CD4-positive, alpha-beta T cell treated with Interleukin-21 for 1 hour (primary cell): Measurements from ENCODE around the gene C10orf71.

Experiments
- DNase-seq: peaks from one replicate; pipeline ENCODE4 v3.0.0-alpha.2; 2020

Gene C10orf71

DNA sequence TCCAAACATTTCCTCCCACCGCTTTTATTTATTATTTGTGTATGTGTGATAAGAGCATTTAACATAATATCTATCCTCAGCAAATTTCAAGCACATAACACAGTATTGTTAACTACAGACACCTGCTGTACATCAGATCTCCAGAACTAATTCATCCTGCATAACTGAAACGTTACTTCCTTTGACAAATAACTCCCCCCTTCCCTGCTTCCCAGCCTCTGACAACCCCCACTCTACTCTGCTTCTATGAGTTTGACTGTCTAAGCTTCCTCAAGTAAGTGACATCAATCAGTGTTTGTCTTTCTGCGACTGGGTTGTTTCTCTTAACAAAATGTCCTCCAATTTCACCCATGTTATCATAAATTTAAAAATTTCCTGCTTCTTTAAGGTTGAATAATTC, 22.1 kb downstream of the C10orf71 start:
- no peak for DNase-seq

DNA sequence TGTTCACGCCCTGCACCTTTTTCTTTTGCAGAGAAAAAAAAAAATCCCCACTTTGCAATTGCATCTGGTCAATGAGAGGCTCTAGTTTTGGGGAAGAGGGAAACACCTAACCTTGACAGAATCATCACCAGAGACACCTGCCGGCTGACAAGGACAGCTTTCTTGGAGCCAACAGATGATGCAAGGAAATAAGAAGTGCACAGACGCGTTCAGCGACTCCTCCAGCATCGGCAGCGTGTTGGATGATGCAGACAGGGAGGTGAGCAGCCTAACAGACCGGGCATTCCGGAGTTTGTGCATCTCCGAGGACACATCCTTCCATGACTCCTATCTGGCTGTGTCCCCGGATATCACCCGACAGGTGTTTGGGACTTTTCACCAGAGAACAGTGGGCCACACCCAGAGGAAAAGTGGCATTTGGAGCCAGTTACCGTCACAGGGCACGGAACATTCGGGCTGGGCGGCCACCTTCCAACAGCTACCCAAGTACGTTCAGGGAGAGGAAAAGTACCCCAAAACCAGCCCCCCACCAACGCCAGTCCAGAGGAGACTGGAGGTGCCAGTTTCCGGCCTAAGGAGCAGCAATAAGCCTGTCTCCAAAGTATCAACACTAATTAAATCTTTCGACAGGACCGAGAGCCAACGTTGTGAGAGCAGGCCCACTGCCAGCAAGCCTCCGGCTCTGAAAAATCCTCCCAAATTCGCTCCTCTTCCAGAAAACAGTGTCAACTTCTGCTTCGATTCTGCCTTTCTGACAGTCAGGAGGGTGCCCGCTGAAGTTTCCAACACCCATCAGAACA, 23.6 kb downstream of the C10orf71 start:
- no peak for DNase-seq

DNA sequence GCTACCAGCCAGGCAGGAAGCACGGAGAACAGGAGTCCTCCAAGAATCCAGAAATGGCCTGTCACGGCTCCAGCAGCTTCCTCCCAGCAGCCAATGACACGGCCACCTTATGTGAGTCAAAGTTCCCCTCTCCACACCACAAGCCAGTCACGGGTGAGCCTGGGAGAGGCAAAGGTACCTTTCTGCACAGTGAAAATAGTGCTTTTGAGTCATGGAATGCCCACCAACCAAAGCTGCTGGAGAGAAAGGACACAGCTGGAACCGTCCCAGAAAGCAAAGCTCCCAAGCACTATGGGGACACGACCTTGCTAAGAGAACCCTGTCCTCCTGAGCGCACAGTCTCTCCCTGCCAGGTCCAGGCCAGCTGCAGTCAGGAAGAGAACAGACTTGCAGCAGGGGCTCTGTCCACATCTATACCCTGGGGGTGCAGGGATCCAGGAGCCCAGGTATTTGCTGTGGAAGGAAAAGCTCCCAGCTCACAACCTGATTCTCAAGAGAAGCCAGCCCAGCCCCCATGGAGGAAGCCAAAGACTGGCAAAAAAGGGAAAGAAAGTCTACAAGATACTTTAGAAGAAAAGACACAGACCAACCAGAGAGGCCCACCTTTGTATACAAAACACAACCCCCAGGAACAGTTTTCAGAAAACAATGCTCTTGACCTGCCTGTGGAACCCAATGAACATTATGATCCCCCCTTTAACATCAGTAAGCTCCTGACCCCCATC, 24.4 kb downstream of the C10orf71 start:
- no peak for DNase-seq

DNA sequence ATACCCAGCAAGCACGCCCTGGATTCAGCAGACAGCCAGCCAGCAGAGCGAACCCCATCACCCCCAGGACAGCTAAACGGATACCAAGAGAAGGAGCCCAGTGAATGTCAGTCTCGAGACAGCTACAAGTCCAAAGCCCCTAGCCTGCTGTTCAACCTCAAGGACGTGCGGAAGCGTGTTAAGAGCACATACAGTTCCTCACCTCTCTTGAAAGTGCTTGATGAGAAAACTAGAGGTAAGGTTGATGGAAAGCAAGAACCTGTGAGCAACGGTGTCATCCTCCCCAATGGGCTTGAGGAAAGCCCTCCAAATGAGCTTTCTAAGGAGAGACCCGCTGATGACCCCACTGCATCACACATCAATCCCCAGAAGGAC, 24.9 kb downstream of the C10orf71 start:
- no peak for DNase-seq

DNA sequence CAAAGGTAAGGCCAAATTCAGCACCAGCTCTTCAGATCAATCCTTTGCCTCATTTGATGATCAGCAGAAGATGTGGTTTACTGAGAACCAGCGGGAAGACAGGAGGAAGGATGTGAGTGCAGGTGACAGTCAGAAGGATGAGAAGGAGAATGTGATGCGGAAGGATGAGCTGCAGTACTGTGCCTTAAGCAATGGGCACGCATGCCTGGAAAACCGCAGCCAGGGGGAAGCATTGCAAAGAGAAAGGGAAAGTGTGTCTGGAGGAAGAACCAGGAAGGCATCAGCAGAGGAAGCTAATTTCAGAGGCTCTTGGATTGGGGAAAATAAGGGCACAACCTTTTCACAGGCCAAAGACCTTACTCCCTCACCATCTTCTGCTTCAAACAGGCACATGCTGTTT, 25.7 kb downstream of the C10orf71 start:
- no peak for DNase-seq

DNA sequence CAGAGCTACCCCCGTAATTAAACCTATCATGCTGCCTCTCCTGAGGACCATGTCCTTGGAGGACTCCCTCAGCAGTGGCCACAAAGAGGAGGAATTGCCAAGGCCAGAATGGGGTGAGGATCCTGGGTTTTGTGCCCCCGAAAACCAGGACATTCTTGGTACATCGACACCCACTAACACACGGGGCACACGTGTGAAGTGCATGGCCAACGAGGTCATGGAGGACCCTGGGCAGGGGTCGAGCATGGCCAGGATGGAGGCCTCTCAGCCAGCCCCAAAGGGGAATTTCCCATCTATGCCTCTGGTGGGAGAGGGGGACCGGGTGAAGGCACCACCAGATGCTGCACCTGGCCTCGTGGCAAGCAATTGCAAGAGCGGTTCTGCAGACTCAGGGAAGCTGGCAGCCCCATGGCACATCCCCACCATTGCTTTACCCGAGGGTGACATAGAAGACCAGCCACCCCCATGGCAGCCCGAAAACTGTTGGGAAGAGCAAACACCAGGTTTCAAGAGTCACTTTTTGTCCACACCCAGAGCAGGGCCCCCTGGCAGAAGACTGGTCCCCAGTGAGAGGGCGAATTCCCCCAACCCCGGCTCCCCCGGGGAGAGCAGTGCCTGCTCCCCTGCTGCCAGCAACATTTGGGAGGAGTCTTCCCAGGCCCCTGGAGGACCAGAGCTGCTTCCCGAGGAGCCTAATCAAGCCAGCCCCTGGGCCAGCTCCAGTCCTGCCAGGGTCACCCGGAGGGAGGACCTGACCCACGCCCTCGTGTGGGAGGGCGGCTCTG, 26.4 kb downstream of the C10orf71 start:
- no peak for DNase-seq

DNA sequence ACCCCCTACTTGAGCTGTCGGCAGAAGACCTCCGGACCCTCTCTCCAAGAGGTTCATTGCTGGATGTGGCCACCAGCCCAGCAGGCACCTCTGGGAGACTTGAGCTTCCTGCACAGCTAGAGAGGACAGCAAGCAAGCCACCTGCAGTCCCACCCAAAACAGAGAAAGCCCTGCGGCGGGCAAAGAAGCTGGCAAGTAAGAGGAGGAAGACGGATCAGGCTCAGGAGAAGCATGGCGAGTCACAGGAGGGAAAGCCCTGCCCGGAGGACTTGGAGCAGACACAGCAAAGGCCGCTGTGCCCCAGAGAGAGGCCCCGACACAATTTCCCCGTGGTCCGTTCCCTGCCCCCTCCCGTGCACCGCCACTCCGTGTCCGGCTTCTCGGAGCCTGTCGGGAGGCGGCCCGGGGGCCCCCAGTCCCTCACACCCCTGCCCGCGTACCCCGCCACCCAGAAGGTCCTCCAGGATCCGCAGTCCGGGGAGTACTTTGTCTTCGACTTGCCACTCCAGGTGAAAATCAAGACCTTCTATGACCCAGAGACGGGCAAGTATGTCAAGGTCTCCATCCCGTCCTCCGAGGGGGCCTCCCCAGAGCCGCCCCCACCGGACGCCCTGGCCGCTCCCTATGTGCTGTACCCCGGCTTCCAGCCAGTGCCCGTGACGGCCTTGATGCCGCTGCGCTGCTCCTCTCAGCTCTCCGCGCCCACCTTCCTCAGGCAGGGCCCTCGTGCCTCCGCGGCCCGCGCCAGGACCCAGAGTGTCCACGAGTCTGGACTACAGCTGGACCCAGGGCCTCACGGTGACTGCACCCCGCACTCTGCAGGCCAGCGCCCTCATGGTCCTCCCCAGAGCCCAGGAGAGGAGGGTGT, 27.2 kb downstream of the C10orf71 start:
- no peak for DNase-seq

DNA sequence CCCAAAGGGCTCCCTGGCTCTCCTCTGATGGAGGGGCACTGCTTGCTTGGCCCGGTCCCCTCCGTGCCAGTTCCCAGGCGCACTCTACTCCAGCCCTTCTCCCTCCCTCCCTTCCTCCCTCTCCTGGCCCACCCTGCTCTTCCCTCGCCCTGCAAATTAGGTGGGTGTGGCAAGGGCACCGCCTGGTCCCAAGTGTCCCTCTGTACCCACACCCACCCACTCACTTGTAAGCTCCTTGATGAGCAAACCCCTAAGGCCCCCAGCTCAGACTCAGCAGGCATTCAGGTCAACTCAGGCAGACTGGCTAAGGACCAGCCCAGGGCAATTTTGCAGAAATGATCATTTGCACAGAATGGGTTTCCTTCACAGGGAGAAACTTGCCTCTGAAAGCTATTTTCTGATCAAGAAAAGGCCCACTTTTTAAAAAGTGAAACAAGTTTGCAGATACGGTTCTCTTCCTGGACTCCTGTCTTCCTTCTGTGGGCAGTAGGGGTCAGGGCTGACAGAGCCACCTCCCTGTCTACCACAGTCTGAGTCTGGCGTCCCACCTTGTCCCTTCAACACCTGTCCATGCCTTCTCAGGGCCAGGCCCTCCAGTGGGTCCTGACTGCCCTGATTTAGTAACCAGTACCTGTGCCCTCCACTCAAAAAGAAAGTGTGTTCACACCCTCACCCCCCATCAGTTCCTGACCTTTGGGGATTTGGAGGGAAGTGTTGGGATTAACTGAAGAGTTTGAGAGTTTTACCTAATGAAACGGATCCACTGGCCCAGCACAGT, 28.3 kb downstream of the C10orf71 start:
- no peak for DNase-seq

DNA sequence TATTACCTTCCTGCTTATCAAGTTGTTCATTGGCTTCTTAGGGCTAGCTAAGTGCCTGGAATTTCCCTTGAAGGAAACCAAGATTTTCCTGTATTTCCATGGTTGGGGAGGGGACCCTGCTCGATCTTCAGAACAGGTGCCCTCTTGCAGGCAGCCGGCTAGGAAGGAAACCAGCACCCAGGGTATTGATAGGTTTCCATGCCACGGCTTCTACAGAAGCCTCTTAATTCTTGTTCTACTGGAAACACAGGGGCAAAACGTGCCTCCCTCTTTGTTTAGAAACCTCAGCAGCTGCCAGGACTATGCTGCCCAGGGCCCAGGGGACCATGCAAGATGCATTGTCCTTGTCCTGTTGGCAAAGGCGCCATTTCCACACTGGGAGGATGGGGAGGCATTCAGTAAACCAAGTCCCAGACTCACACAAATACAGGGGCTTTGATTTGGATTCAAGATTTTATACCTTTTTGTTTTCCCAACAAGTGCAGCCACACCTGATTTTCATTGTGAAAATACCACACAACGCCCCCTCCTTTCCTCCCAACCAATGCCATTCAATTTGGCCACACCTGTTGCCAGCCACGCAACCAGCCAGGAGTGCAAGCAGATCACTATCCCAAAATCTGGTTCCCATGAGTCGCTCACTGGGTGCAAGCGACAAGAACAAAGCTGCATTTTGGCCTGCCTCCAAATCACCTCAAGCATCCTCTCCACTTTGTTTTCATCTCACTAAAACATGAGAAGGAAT, 29.6 kb downstream of the C10orf71 start:
- DNase-seq, result no peak

DNA sequence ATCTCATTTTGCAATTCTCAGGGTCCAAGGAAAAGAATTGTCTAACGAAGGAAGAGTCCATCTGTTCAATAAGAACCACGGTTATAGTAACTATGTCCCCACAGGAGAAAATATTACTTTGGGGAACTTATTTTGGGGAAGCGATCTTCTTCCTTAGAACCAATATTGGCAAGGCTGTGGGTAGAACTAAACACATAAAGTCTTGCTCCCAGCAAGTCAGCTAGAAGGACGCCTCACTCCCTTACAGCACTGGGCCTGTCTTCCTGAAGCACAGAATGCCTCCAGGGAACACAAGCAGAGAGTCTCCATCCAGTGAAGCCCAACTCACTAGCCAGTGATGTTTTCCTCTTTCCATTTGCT, 30.2 kb downstream of the C10orf71 start:
- no peak for DNase-seq

DNA sequence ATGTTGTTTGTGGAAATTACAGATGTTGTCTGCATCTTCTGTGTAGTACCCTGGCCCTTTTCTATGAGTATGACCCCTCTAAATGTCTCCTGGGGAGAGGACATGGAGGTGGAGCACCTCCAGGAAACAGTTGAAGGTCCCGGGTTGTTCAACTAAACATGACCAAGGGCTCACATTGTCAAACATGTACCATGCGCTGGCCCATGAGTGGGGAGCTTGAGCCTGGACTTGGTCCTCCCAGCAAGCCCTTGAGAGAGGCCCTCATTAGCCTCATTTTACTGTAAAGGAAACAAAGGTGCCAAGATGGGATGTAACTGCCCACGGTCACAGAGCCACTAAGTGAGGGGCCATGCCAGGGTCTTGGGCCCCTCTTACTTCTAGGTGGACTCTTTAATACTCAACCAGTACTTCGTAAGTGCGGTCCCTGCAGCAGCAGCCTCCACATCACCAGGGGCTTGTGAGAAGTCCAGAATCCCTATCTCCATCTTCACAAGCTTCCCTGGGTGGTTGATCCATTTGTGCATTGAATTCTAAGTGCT, 31.2 kb downstream of the C10orf71 start:
- DNase-seq, result no peak

DNA sequence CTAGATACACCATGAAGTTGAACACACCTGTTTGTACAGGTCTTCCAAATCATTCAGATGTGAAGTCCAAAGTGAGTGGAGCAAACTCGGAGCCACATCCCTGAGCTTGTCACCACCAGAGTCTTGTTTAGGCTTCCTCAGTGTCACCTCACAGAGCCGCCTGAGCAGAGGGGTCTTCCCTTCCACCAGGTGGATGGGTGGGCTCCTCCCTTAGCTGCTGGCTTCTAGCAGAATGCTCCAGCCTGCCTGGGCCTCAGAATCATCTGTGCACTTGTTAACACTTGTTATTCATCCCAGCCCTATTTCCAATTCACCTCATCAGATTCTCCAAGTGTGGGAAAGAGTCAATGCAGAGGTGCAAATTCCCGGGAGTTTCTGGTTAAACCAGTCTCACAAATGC, 32.5 kb downstream of the C10orf71 start:
- DNase-seq, result no peak

DNA sequence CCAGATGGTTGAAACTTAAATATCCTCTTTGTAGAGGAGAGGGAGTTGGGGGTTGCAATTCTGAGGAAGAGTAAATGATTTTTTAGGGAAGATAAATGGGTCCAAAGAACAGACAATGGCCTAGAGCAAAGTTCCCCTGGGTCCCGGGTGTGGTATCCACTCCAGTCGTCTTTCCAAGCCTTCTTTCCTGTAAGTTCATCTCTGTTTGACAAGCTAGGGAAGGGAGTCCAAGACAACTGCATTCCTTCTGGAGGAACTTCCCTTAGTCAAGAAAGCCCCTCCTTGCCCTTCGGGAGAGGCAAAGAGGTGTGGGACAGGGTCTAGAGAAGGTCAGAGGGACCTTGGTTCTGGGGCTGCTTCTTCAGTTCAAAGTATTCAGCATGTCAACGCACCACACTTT, 33.4 kb downstream of the C10orf71 start:
- no peak for DNase-seq

DNA sequence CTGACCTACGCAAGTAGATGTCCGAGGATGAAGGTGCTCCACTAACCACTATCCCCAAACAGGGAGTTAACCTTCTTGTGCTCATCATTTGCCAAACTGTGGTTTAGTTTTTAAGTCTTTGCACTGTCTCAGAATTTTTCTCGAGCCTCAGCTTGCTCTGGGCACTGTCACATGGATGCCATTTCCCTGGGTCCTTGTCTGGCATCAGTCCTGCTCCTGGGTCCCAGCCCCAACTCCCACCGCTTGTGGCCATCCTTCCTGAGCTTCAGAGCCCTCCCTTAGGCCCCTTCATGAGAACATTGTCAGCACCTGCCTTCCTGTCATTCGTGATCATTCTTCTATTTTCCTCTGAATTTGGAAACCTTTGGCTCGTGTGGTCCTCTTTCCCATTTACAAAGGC, 33.8 kb downstream of the C10orf71 start:
- DNase-seq, result no peak

DNA sequence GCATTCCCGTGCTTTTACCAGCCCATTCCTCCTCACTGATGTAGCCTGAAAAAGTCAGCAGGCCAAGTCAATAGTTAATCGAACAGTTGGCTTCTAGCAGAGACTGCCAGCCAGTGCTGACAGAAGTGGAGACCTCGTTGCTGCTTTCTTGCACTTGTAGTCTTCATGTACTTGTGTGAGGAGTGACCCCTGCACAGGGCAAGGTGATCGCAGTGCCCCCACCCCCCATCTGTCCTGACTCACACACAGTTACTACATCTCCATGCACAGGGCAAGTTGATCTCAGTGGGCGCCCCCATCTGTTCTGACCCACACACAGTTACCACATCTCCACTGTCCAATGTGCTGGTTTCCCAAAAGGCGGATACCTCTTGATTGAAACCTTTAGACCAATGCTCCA, 34.2 kb downstream of the C10orf71 start:
- DNase-seq, result no peak

DNA sequence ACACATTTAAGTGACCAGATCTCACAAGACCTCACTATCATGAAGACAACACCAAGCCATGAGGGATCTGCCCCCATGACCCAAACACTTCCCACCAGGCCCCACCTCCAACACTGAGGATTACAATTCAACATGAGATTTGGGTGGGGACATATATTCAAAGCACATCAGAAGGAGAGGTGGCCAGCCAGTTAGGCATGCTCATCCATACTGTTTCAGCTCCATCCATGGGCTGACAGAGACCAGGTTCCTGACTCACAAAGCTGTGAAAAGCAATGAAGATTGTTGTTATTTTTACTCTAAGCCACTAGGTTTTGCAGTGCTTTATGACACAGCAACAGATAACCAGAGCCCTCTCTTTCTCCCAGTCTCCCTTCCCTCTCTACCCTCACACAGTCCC, 36.0 kb downstream of the C10orf71 start:
- DNase-seq, result no peak

DNA sequence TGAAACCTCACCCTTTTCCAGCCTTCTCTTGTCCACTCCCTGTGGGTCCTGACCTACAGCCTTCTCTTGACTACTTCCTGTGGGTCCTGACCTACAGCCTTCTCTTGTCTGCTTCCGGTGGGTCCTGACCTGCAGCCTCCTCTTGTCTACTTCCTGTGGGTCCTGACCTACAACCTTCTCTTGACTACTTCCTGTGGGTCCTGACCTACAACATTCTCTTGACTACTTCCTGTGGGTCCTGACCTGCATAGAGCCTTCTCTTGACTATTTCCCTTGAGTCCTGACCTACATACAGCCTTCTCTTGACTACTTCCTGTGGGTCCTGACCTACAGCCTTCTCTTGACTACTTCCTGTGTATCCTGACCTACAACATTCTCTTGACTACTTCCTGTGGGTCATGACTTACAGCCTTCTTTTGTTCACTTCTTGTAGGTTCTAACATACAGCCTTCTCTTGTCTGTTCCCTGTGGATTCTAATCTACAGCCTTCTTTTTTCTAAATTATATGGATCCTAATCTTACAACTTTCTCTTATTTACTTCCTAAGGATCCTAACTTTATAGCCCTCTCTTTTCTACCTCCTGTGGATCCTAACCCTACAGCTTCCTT, 36.5 kb downstream of the C10orf71 start:
- peak; percentile 15 for DNase-seq

DNA sequence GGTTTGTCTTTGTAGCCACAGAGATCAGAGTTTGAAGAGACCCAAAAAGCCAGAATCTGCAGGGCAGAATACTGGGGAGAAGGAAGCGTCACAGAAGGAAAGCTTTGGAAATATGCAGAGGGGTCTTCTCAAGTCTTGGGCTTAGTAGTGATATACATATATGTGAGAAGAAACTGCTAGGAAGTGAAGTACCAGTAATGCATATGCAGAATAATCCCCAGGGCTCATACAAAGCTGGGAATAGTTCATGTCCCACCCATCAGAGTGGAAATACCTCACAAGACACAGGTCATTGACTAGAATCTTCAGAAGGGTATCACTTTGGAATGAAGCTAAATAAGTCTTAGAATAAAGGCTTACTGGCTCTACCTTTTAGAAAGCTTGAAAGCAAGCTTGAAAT, 39.6 kb downstream of the C10orf71 start:
- no peak for DNase-seq

DNA sequence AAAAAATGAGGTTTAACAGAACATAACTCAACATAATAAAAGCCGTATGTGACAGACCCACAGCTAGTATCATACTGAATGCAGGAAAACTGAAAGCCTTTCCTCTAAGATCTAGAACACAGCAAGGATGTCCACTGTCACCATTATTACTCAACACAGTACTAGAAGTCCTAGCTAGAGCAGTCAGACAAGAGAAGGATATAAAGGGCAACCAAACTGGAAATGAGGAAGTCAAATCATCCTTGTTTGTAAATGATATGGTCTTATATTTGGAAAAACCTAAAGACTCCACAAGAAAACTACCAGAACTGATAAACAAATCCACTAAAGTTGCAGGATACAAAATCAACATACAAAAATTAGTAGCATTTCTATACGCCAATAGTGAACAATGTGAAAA, 45.9 kb downstream of the C10orf71 start:
- DNase-seq, result no peak

DNA sequence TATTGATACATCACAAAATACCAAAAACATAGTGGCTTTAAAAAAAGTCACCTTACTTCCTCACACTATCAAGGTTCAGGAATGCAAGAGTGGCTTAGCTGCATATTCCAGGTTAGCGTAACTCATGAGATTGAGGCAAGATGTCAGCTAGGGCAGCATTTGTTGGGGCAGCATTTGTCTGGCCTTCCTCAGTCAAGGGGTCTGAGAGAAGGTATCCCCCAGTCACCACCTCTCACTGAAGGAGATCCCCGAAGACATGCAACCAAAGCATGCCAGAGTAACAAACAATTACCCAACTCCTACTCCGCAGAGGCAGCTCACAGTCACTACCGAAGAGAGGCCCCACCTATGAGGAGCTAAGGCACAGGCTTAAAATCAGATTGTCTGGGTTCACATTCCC, 48.4 kb downstream of the C10orf71 start:
- DNase-seq, result no peak

DNA sequence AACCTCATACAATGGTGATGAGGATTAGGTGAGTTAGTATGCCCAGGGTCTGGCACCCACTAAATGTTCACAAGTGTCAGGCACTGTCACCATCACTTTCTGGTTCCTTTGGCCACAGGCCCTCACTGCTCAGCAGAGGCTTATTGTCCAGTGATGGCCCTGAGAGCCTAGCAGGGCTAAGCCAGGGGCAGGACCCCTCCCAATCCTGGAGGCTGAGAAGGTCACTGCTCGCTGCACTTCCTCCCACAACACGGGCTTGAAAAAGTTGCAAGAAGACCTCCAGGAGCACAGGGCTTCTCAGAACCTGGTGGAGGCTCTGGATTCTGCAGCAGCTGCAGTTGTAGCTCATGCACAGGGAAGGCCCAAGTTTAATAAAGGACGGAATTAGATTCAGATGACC, 48.9 kb downstream of the C10orf71 start:
- no peak for DNase-seq
